Measurements from ENCODE around the gene NOXRED1.

NOXRED1 gene

GRCh38 chr14:77409131-77409533, 14.2 kb downstream of the NOXRED1 start:
- H3K79me1 ChIP-seq (replicated peaks; ENCODE audit: low read length, poor library complexity, severe bottlenecking) = no peaks in the 10 kb centered on the region
- H3K4me1 ChIP-seq (ENCODE audit: control insufficient read depth, insufficient read depth, low read depth, low read length) = no peaks in the 10 kb centered on the region
- H3K27ac ChIP-seq (ENCODE audit: low read length, poor library complexity, severe bottlenecking) = no peak overlapping the region
- H3K4ac ChIP-seq (ENCODE audit: low read depth in 1 of 2, low read length in 2 of 2) = no peak overlapping the region
- H3K18ac ChIP-seq (ENCODE audit: low read depth in 1 of 2, low read length in 2 of 2) = no peak overlapping the region
- no peak overlapping the region for H2BK5ac ChIP-seq (ENCODE audit: low read depth, low read length, poor library complexity, severe bottlenecking)
- no peak overlapping the region for H2BK120ac ChIP-seq (ENCODE audit: low read depth, low read length)
- no peak overlapping the region for H2AFZ ChIP-seq (ENCODE audit: low read depth, low read length)
- H3K9me3 ChIP-seq (ENCODE audit: control insufficient read depth, low read length) = no peaks in the 10 kb centered on the region
- no peak overlapping the region for H4K8ac ChIP-seq (ENCODE audit: low read length)
- H3K23ac ChIP-seq (ENCODE audit: low read length in 2 of 2) = no peak overlapping the region
- no peak overlapping the region for H4K91ac ChIP-seq (ENCODE audit: low read length)
- WGBS = 49% methylated on average over 3 of the region's 3 CpGs
- no peak overlapping the region for H2AK5ac ChIP-seq (ENCODE audit: low read length, severe bottlenecking)
- no peak overlapping the region for H3K4me3 ChIP-seq (ENCODE audit: insufficient read depth in 1 of 2, low read depth in 1 of 2, low read length in 2 of 2)
- H3K36me3 ChIP-seq (ENCODE audit: control insufficient read depth in 1 of 2, insufficient read depth in 2 of 2, low read depth in 1 of 2, low read length in 2 of 2) = peaks cover 0 to 2% of the 10 kb centered on the region in 2 experiments
- no peak overlapping the region for H2BK12ac ChIP-seq (ENCODE audit: low read length in 2 of 2)
- no peak overlapping the region for H3K9ac ChIP-seq (ENCODE audit: low read length)
- H3K27me3 ChIP-seq (ENCODE audit: control insufficient read depth in 1 of 2, insufficient read depth in 1 of 2, low read length in 2 of 2) = no peaks in the 10 kb centered on the region
- no peak overlapping the region for H3K4me2 ChIP-seq (ENCODE audit: low read length, poor library complexity, severe bottlenecking)
- no peak overlapping the region for H3K14ac ChIP-seq (ENCODE audit: low read length in 2 of 2)
- peak; percentile 11 for DNase-seq
- H2BK15ac ChIP-seq (ENCODE audit: low read depth, poor library complexity, severe bottlenecking) = no peak overlapping the region

DNA sequence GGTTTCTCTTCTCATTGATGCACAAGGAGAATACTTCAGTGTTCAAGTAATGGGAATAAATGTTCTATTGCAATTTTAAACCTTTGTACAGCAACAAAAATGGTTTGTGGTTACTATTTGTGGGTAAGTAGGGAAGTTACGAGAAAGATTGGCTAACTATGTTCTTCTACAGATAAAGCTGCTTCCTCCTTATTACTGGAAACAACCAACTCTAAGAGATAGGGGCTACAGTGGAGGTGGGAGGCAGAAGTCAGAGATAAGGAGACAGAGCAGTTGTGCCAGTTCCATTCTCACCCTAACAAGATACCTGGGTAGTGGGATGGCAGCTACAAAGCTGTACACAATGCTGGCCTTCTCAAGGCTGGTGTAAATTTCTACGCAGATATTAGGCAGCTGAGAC, 16.2 kb downstream of the NOXRED1 start:
- Histone ChIP-seq H3K4ac (ENCODE audit: low read depth in 1 of 2, low read length in 2 of 2) (no peak overlapping the region), H3K18ac (ENCODE audit: low read depth in 1 of 2, low read length in 2 of 2) (no peak overlapping the region), H4K8ac (ENCODE audit: low read length) (no peak overlapping the region), H3K23ac (ENCODE audit: low read length in 2 of 2) (no peak overlapping the region), H3K36me3 (ENCODE audit: control insufficient read depth in 1 of 2, insufficient read depth in 2 of 2, low read depth in 1 of 2, low read length in 2 of 2) (peaks cover 0 to 3% of the 10 kb centered on the region in 2 experiments), H3K27me3 (ENCODE audit: control insufficient read depth in 1 of 2, insufficient read depth in 1 of 2, low read length in 2 of 2) (no peaks in the 10 kb centered on the region), H3K14ac (ENCODE audit: low read length in 2 of 2) (no peak overlapping the region), H3K4me2 (ENCODE audit: low read length, poor library complexity, severe bottlenecking) (no peak overlapping the region), H2BK15ac (ENCODE audit: low read depth, poor library complexity, severe bottlenecking) (no peak overlapping the region), H3K9me3 (ENCODE audit: control insufficient read depth, low read length) (no peaks in the 10 kb centered on the region), H3K27ac (ENCODE audit: low read length, poor library complexity, severe bottlenecking) (no peak overlapping the region), H3K4me1 (ENCODE audit: control insufficient read depth, insufficient read depth, low read depth, low read length) (no peaks in the 10 kb centered on the region), H2BK5ac (ENCODE audit: low read depth, low read length, poor library complexity, severe bottlenecking) (no peak overlapping the region), H2BK120ac (ENCODE audit: low read depth, low read length) (no peak overlapping the region), H2AK5ac (ENCODE audit: low read length, severe bottlenecking) (no peak overlapping the region), H4K91ac (ENCODE audit: low read length) (no peak overlapping the region), H2AFZ (ENCODE audit: low read depth, low read length) (no peak overlapping the region), H2BK12ac (ENCODE audit: low read length in 2 of 2) (no peak overlapping the region), H3K79me1 (replicated peaks; ENCODE audit: low read length, poor library complexity, severe bottlenecking) (no peaks in the 10 kb centered on the region), H3K4me3 (ENCODE audit: insufficient read depth in 1 of 2, low read depth in 1 of 2, low read length in 2 of 2) (no peak overlapping the region), H3K9ac (ENCODE audit: low read length) (no peak overlapping the region)
- 100% methylated on average over 1 of the region's 2 CpGs for WGBS
- no peak for DNase-seq

- WGBS = 71% methylated on average over 6 of the region's 6 CpGs
- Histone ChIP-seq H3K18ac (ENCODE audit: low read depth in 1 of 2, low read length in 2 of 2) (no peak overlapping the region), H2AK5ac (ENCODE audit: low read length, severe bottlenecking) (no peak overlapping the region)
These were observed 16.6 kb downstream of the NOXRED1 start for GRCh38 chr14:77406718-77407117.

GRCh38 chr14:77406086-77406485, 17.2 kb downstream of the NOXRED1 start:
- Histone ChIP-seq H2AFZ (ENCODE audit: low read depth, low read length) (no peak overlapping the region), H3K36me3 (ENCODE audit: control insufficient read depth in 1 of 2, insufficient read depth in 2 of 2, low read depth in 1 of 2, low read length in 2 of 2) (peaks cover 0 to 3% of the 10 kb centered on the region in 2 experiments), H2BK15ac (ENCODE audit: low read depth, poor library complexity, severe bottlenecking) (no peak overlapping the region), H3K4me2 (ENCODE audit: low read length, poor library complexity, severe bottlenecking) (peak overlapping the region; percentile 16), H4K8ac (ENCODE audit: low read length) (no peak overlapping the region), H3K18ac (ENCODE audit: low read depth in 1 of 2, low read length in 2 of 2) (no peak overlapping the region), H3K23ac (ENCODE audit: low read length in 2 of 2) (no peak overlapping the region), H3K4ac (ENCODE audit: low read depth in 1 of 2, low read length in 2 of 2) (no peak overlapping the region), H3K4me1 (ENCODE audit: control insufficient read depth, insufficient read depth, low read depth, low read length) (no peaks in the 10 kb centered on the region), H2BK12ac (ENCODE audit: low read length in 2 of 2) (no peak overlapping the region), H4K91ac (ENCODE audit: low read length) (no peak overlapping the region), H3K9ac (ENCODE audit: low read length) (no peak overlapping the region), H3K9me3 (ENCODE audit: control insufficient read depth, low read length) (no peaks in the 10 kb centered on the region), H3K14ac (ENCODE audit: low read length in 2 of 2) (no peak overlapping the region), H3K79me1 (replicated peaks; ENCODE audit: low read length, poor library complexity, severe bottlenecking) (no peaks in the 10 kb centered on the region), H2AK5ac (ENCODE audit: low read length, severe bottlenecking) (no peak overlapping the region), H3K4me3 (ENCODE audit: insufficient read depth in 1 of 2, low read depth in 1 of 2, low read length in 2 of 2) (no peak overlapping the region), H3K27ac (ENCODE audit: low read length, poor library complexity, severe bottlenecking) (no peak overlapping the region), H3K27me3 (ENCODE audit: control insufficient read depth in 1 of 2, insufficient read depth in 1 of 2, low read length in 2 of 2) (no peaks in the 10 kb centered on the region), H2BK5ac (ENCODE audit: low read depth, low read length, poor library complexity, severe bottlenecking) (no peak overlapping the region), H2BK120ac (ENCODE audit: low read depth, low read length) (no peak overlapping the region)
- 69% methylated on average over 2 of the region's 3 CpGs for WGBS
- no peak for DNase-seq

More at GRCh38 chr14:77406718-77407117, 16.6 kb downstream of the NOXRED1 start:
- no peak overlapping the region for H3K4ac ChIP-seq (ENCODE audit: low read depth in 1 of 2, low read length in 2 of 2)
- no peak overlapping the region for H3K27ac ChIP-seq (ENCODE audit: low read length, poor library complexity, severe bottlenecking)
- H3K4me2 ChIP-seq (ENCODE audit: low read length, poor library complexity, severe bottlenecking) = no peak overlapping the region
- H4K91ac ChIP-seq (ENCODE audit: low read length) = no peak overlapping the region
- no peak overlapping the region for H2BK120ac ChIP-seq (ENCODE audit: low read depth, low read length)
- no peak overlapping the region for H3K4me3 ChIP-seq (ENCODE audit: insufficient read depth in 1 of 2, low read depth in 1 of 2, low read length in 2 of 2)
- H3K9ac ChIP-seq (ENCODE audit: low read length) = no peak overlapping the region
- no peak overlapping the region for H3K23ac ChIP-seq (ENCODE audit: low read length in 2 of 2)
- H2AFZ ChIP-seq (ENCODE audit: low read depth, low read length) = no peak overlapping the region
- no peak overlapping the region for H2BK5ac ChIP-seq (ENCODE audit: low read depth, low read length, poor library complexity, severe bottlenecking)
- H3K79me1 ChIP-seq (replicated peaks; ENCODE audit: low read length, poor library complexity, severe bottlenecking) = no peaks in the 10 kb centered on the region
- H3K36me3 ChIP-seq (ENCODE audit: control insufficient read depth in 1 of 2, insufficient read depth in 2 of 2, low read depth in 1 of 2, low read length in 2 of 2) = peaks cover 0 to 3% of the 10 kb centered on the region in 2 experiments
- no peaks in the 10 kb centered on the region for H3K27me3 ChIP-seq (ENCODE audit: control insufficient read depth in 1 of 2, insufficient read depth in 1 of 2, low read length in 2 of 2)
- H3K14ac ChIP-seq (ENCODE audit: low read length in 2 of 2) = no peak overlapping the region
- DNase-seq = no peak
- no peaks in the 10 kb centered on the region for H3K4me1 ChIP-seq (ENCODE audit: control insufficient read depth, insufficient read depth, low read depth, low read length)
- no peaks in the 10 kb centered on the region for H3K9me3 ChIP-seq (ENCODE audit: control insufficient read depth, low read length)
- no peak overlapping the region for H2BK15ac ChIP-seq (ENCODE audit: low read depth, poor library complexity, severe bottlenecking)
- no peak overlapping the region for H4K8ac ChIP-seq (ENCODE audit: low read length)
- H2BK12ac ChIP-seq (ENCODE audit: low read length in 2 of 2) = no peak overlapping the region

Data from mesenchymal stem cell (in vitro differentiated cells and primary cell).